ENCODE measurements around the gene STUB1. TPM values are rescaled to one million over a fixed set of nuclear protein-coding genes. Genes with fewer than 3 reads are reported as not detected.

STUB1 gene
- total and polyA plus RNA-seq, 2 of the 8 experiments (the other 6 are each of a cell fraction or from before 2014, with no cell fraction given): 89.9 to 103 TPM

DNA sequence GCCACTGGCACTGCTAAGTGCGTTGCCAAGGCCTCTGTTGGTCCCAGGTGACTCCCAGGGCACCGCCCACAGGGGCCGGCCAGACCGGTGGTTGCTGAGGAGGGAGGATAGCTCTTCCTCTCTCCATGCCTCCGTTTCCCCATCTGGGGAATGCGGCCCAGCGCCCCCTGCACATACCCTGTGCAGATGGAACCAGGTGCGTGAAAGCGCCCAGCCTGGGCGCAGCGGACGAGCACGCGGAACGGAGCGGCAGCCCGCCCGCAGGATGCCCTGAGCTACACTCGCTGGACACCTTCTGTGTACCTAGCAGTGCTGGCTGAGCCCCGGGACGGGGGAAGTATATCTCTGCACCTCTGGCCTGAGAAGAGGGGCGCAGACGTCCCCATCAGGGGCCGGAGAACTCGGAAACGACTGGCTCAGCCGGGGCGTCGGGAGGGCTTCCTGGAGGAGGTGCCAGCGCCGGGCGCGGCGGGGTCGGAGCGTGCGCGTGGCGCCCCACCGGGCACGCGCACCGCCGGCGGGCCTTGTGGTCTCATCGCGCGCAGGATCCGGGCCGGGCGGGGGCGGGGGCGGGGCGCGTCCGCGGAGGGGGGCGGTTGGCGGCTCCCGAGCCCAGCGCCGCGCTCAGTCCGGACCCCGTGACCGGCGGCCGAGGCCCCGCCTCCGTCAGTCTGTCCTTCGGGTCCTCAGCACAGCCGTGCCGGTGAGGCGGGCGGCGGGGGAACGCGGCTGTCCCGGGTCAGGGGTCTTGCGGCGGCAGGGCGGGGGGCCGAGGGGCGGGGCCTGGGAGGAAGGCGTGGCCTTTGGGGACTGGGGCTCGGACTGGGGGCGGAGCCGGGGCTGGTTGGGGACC, 46.5 kb downstream of the STUB1 start, which contains the start of the genes CCDC78 and HAGHL (continued):
- no peak for TF ChIP-seq SIX5 (IDR thresholded peaks at IDR 0.05; ENCODE audit: low read depth, low read length)
- TF ChIP-seq, protein P1, sequence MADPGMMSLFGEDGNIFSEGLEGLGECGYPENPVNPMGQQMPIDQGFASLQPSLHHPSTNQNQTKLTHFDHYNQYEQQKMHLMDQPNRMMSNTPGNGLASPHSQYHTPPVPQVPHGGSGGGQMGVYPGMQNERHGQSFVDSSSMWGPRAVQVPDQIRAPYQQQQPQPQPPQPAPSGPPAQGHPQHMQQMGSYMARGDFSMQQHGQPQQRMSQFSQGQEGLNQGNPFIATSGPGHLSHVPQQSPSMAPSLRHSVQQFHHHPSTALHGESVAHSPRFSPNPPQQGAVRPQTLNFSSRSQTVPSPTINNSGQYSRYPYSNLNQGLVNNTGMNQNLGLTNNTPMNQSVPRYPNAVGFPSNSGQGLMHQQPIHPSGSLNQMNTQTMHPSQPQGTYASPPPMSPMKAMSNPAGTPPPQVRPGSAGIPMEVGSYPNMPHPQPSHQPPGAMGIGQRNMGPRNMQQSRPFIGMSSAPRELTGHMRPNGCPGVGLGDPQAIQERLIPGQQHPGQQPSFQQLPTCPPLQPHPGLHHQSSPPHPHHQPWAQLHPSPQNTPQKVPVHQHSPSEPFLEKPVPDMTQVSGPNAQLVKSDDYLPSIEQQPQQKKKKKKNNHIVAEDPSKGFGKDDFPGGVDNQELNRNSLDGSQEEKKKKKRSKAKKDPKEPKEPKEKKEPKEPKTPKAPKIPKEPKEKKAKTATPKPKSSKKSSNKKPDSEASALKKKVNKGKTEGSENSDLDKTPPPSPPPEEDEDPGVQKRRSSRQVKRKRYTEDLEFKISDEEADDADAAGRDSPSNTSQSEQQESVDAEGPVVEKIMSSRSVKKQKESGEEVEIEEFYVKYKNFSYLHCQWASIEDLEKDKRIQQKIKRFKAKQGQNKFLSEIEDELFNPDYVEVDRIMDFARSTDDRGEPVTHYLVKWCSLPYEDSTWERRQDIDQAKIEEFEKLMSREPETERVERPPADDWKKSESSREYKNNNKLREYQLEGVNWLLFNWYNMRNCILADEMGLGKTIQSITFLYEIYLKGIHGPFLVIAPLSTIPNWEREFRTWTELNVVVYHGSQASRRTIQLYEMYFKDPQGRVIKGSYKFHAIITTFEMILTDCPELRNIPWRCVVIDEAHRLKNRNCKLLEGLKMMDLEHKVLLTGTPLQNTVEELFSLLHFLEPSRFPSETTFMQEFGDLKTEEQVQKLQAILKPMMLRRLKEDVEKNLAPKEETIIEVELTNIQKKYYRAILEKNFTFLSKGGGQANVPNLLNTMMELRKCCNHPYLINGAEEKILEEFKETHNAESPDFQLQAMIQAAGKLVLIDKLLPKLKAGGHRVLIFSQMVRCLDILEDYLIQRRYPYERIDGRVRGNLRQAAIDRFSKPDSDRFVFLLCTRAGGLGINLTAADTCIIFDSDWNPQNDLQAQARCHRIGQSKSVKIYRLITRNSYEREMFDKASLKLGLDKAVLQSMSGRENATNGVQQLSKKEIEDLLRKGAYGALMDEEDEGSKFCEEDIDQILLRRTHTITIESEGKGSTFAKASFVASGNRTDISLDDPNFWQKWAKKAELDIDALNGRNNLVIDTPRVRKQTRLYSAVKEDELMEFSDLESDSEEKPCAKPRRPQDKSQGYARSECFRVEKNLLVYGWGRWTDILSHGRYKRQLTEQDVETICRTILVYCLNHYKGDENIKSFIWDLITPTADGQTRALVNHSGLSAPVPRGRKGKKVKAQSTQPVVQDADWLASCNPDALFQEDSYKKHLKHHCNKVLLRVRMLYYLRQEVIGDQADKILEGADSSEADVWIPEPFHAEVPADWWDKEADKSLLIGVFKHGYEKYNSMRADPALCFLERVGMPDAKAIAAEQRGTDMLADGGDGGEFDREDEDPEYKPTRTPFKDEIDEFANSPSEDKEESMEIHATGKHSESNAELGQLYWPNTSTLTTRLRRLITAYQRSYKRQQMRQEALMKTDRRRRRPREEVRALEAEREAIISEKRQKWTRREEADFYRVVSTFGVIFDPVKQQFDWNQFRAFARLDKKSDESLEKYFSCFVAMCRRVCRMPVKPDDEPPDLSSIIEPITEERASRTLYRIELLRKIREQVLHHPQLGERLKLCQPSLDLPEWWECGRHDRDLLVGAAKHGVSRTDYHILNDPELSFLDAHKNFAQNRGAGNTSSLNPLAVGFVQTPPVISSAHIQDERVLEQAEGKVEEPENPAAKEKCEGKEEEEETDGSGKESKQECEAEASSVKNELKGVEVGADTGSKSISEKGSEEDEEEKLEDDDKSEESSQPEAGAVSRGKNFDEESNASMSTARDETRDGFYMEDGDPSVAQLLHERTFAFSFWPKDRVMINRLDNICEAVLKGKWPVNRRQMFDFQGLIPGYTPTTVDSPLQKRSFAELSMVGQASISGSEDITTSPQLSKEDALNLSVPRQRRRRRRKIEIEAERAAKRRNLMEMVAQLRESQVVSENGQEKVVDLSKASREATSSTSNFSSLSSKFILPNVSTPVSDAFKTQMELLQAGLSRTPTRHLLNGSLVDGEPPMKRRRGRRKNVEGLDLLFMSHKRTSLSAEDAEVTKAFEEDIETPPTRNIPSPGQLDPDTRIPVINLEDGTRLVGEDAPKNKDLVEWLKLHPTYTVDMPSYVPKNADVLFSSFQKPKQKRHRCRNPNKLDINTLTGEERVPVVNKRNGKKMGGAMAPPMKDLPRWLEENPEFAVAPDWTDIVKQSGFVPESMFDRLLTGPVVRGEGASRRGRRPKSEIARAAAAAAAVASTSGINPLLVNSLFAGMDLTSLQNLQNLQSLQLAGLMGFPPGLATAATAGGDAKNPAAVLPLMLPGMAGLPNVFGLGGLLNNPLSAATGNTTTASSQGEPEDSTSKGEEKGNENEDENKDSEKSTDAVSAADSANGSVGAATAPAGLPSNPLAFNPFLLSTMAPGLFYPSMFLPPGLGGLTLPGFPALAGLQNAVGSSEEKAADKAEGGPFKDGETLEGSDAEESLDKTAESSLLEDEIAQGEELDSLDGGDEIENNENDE (IDR thresholded peaks at IDR 0.05; ENCODE audit: insufficient replicate concordance, low read length): no peak
- TF ChIP-seq CBX5 (IDR thresholded peaks at IDR 0.05; ENCODE audit: low read depth, low read length): no peak
- TF ChIP-seq GABPA (IDR thresholded peaks at IDR 0.05; ENCODE audit: borderline replicate concordance, insufficient read depth, low read length): no peak; the same call in 1 of the 2 replicates
- TF ChIP-seq CTBP2 (IDR thresholded peaks at IDR 0.05; ENCODE audit: borderline replicate concordance, insufficient read depth, insufficient read length, low read length): no peak
- no peak for TF ChIP-seq JUND (IDR thresholded peaks at IDR 0.05; ENCODE audit: low read length)
- TF ChIP-seq TAF7 (optimal IDR thresholded peaks at IDR 0.05; ENCODE audit: borderline replicate concordance, low read depth, low read length): no peak
- 0 out of 2 replicates have a peak, but pooled peaks have one; percentile 51 for TF ChIP-seq SP4 (IDR thresholded peaks at IDR 0.05; ENCODE audit: low read length)
- no peak for TF ChIP-seq CEBPB (IDR thresholded peaks at IDR 0.05; ENCODE audit: low read depth, low read length)
- TF ChIP-seq ASH2L (IDR thresholded peaks at IDR 0.05; ENCODE audit: low read length): peak; percentile 17
